T47D (cell line): ENCODE results near the gene ANP32E.

Source experiments
- DNase-seq, 2 experiments: peaks; one replicate each; pipeline versions ENCODE4 v3.0.0 to v3.0.0-alpha.2; 2011 to 2012; ENCODE audit warnings: low read depth in 1 of 2, low spot score in 1 of 2
- JUND ChIP-seq: IDR thresholded peaks from 2 replicates; pipeline ENCODE4 v1.6.1; 2012; ENCODE audit warnings: low read depth
- in situ Hi-C: cut with HindIII; loops from 2 replicates; pipeline ENCODE4 v1.10.0; 2016; ENCODE audit warnings: low sequenced_read_pairs, low pct_unique_long_range_greater_than_20kb

The ANP32E gene

DNA sequence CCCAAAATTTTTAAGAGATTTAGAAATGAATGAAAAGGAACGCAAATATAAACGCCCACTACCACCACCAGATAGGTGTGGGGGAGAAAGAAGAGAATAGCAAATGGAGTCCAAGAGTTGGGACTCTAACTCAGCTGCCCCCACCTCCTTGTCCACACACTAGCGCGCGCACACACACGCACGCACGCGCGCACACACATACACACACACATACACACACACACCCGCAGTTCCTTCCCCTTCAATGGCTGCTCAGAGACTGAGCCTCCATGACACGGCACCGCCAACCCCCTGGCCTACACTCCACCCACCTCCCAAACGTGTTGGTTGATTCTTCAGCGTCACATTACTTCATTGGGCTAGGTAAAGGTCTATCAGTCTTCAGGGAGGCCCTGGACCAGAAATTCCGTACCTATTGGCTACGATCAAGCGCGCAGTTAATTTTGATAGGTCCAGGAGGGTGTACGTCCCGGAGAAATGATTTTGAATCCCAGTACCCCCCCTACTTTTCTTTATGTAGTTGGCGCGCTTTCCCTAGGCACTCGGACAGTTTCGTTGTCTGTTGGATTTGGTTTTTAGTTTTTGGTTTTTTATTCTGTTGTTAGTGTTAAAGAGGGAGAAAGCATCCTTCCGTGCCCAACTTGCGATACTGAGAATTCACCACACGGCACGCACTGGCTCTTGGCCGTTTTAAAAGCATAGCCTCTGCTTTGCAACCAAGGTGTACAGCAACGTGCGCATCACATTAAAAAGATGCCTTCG is at the start of gene ANP32E:
Gene ANP32E, minus strand, starts transcription at position 261 of the 762 bp plus-strand sequence. CDS start 326 bp downstream, outside the sequence.
- peak; percentile 99 to 100 for DNase-seq
- in situ Hi-C loops = no loop called here
- no peak for TF ChIP-seq JUND

DNA sequence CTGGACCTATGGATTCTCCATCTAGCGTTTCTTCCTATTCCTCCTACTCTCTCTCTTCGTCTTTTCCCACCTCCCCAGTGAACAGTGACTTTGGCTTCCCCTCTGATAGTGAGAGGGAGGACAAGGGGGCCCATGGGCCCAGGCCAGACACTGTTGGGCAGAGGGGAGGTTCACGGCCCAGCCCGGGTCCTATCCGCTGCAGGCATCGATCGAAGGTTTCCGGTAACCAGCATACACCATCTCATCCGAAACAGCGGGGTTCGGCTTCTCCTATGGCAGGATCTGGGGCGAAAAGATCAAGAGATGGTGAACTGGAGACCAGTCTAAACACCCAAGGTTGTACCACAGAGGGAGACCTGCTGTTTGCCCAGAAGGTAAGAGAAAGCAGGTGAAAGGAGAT is 47.3 kb upstream of the ANP32E start:
- no peak for DNase-seq
- TF ChIP-seq JUND = no peak
- in situ Hi-C loops = no loop called here

DNA sequence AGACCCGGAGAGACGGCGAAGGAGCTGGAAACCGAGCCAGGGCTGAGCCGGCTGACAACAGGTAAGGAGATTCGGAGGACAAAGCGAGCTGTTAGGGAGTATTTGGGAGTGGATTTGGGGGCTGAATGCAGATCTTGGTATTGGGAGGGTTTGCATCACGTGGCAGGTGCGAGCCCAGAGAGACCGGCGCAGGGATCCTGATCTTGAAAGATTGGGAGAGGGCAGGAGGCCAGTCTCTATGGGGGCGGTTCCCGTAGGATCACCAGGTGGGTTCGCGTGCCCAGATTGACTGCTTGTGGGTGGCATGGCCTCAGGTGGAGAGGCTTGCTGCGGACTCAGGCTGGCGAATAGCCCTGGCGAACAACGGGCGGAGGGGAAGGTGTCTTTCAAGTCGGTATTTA is 46.6 kb upstream of the ANP32E start:
- in situ Hi-C loops = no loop called here
- no peak for DNase-seq
- TF ChIP-seq JUND = no peak

DNA sequence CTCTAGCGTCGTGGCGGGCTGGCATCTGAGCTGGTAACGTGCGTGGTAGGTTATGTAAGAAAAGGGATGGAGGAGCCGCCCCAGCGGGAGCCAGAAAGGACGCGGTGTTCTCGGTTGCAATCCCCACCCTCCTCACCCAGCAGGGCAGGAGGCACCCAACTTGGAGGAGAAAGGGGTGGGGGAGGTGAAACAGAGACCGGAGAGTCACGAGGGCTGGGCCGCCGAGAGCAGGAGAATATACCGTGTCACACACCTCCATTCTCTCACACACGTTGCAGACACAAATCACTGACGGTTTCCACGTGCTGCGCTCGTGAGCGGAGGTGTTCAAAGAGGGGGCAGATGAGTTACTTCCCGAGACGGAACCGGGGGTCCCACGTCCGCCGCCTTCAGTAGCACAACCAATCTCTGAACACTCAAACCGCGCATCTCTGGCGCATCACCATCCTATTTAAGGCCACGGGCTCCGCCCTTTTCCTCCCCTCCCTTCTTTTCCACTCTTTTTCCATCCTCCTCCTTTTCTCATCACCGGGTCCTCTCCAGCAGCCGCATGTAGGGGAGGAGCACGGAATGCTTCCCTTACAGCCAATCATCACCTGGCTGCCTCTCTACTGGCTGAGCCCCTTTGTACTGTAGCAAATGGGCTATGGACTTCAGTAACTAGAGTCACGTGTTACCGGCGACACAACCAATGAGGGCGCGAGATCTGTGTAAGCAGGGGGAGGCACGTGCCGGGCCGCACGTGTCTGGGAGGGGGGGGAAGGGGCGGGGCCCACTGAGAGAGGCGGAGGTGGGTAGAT is 46.0 kb upstream of the ANP32E start, which contains the start of gene CIART:
Gene CIART, plus strand, starts transcription at position 797 of the 800 bp plus-strand sequence. CDS start 714 bp downstream, outside the sequence.
- peak; percentile 90 to 100 for DNase-seq
- TF ChIP-seq JUND = no peak
- in situ Hi-C loops = no loop called here

DNA sequence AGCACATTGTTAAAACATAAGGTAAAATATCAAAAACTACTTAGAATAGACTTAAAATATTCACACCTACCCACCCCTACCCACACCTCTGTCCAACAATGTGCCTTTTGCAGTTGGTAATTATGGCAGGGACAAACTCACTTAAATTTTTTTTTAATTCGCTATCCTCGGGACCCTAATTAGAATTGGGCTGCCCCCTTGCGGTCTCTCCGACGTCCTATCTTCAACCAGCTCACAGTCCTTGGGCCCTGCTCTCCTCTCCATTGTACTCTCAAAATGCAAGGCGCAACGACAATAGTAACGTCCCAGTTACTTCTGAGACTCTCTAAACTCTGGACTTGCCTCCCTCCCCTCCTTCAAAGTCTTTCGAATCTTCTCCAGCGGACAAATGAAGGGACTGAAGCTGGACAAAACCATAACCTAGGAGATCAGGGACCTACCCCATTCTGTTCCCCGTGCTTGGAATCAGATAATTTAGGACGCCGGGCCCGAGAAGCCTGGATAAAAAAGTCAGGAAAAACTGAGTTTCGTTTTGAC is 45.4 kb upstream of the ANP32E start:
- no peak for TF ChIP-seq JUND
- in situ Hi-C loops = no loop called here
- DNase-seq = peak in 1 of 2 experiments; percentile 84

GRCh38 chr1:150280138-150280707 is 44.3 kb upstream of the ANP32E start:
- TF ChIP-seq JUND = no peak

DNA sequence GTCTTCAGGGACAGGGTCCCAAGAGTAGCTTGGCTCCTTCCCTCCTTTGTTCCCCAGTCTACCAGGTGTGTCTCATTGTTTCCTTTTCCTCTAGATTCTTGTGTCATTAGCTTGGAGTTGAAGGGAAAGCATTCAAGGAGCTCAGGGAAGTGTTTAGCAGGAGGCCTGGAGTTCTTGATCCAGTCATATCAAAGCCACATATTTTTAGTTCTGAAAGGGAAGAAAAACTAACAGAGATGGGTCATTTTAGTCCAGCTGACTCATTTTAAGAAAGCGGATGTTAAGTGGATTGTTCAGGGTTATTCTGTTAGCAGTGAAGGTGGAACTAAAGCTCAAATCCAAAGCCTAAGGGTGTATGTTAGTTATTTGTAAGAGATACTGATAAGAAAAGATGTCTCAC is 37.4 kb upstream of the ANP32E start:
- in situ Hi-C loops = no loop called here
- no peak for DNase-seq
- no peak for TF ChIP-seq JUND

More at GRCh38 chr1:150280138-150280707, 44.3 kb upstream of the ANP32E start:
- peak in 1 of 2 experiments; percentile 56 for DNase-seq
- in situ Hi-C loops = no loop called here

GRCh38 chr1:150271291-150271959 is 35.5 kb upstream of the ANP32E start:
- TF ChIP-seq JUND = no peak
- DNase-seq = no peak
- in situ Hi-C loops = no loop called here

- no peak for TF ChIP-seq JUND
- in situ Hi-C loops = no loop called here
- DNase-seq = no peak
Measured at GRCh38 chr1:150269451-150269850, 33.5 kb upstream of the ANP32E start.

- in situ Hi-C loops = no loop called here
- DNase-seq = peak; percentile 97 to 98
- TF ChIP-seq JUND = no peak
Measured at GRCh38 chr1:150268705-150269403, 32.9 kb upstream of the ANP32E start, which contains the start of gene APH1A. Gene APH1A, minus strand, starts transcription at chr1:150269016. Its CDS starts 206 bp downstream, at chr1:150268810.

DNA sequence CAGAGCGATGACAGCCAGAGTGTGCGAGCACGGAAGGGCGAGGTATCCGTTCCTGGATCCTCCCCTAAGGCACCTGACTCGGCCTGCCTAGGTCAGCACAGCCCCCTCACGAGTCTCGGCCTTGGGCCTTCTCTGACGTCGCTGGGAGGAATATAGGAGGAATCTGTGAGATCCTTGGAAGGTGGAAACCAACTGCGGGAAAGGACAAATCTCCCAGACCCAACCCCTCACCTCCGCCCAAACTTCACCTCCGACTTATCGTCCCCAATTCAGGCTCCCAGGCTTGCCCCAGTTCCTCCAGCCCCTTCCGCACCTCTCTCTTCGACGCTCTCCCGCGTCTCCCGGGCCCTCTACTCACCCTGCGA is 32.4 kb upstream of the ANP32E start:
- peak in 1 of 2 experiments; percentile 43 for DNase-seq
- in situ Hi-C loops = no loop called here
- no peak for TF ChIP-seq JUND

- no peak for DNase-seq
- in situ Hi-C loops = no loop called here
- no peak for TF ChIP-seq JUND
Measured at GRCh38 chr1:150267896-150268295, 32.0 kb upstream of the ANP32E start.
